GM12864 (cell line): Measurements from ENCODE around the gene QSOX1.

Experiments used
- DNase-seq: peaks from one replicate; pipeline ENCODE4 v3.0.0-alpha.2; 2011; ENCODE audit warnings: low read depth
- H3K4me3 ChIP-seq: 2 replicates; pipeline ENCODE4 v1.5.1; 2011; ENCODE audit warnings: mild to moderate bottlenecking, low read depth, low read length, control low read depth
- CTCF ChIP-seq: IDR thresholded peaks from 2 replicates; pipeline ENCODE4 v1.5.1; 2011; ENCODE audit warnings: low read depth, mild to moderate bottlenecking, moderate library complexity, low read length, control low read depth, inconsistent platforms; ENCODE audit errors: missing control alignments

The QSOX1 gene

GRCh38 chr1:180230416-180230790, 75.7 kb downstream of the QSOX1 start:
- no peak for TF ChIP-seq CTCF
- no peak for DNase-seq
- peak overlapping the region; percentile 67 for H3K4me3 ChIP-seq

DNA sequence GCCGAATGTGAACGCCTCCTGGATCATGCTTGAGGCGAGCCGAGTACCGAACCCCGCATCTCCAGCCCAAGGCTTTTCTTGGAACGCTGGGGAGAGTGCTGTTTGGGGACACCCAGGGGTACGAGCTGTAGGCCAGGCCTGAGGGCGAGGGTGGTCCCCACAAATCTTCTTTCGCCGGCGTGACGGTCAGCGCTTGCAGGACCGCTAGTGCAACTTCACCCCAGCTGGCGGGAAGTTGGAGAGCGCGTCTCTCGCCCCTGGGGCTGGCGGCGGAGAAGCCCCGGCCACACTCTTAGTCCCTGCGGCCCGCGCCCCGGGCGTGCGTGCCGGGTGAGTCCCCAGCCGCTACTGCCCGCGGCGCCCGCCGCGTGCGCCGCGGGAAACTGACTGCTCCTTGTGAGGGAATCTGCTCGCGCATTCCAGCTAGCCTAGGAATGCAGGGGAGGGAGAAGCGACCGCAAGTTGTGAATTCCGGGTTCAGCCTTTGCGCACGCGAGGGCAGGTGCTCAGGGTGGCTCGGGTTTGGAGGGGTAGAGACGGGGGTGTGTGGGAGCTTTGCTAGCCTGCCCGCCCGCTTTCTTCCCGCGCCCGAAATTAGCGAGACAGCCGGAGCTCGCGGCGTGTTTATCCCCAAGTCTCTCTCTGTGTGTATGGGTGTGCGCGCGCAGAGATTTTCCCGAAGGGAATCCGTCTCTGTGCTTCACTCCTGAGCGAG, 76.3 kb downstream of the QSOX1 start:
- no peak for DNase-seq
- TF ChIP-seq CTCF = no peak
- peak overlapping the region; percentile 67 for H3K4me3 ChIP-seq

DNA sequence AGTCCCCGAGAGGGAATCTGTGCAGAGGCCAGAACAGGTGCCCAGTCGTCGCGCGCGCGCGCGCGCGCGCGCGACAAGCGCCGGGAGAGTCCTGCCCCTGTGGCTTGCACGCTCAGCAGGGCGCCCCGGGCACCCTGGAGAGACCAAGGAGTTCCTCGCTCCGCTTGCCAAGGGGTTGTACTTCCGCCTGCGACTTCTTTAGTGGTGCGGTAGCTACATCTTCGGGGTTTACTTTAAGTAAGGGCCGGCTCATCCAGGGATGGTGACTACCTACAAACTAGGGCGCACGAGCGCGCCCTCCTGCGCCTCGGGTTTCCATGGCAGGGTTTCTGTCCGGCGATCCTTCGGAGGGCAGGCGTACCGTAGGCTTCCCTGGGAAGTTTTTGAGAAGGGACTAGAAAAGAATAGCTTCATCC, 76.8 kb downstream of the QSOX1 start:
- TF ChIP-seq CTCF = peak; percentile 12
- peak overlapping the region; percentile 67 for H3K4me3 ChIP-seq
- DNase-seq = peak; percentile 5

DNA sequence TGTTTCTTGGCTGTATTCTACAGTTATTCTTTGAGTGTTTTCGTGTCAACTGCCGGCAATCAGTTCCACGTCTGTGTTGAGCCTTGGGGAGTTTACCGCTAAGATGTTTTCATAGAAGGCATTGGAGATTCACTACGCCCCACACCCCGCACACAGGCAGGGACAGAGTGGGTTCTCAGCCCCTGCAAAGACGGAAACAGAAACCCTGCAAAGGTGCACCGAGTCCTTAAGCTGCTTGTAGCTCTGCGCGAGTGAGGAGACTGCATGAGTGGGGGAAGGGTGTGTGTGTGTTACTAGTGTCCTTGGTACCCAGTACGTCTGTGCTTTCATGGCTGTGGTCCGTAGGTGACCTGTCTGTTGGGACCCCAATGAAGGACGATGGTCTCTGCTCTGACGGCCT, 77.3 kb downstream of the QSOX1 start:
- H3K4me3 ChIP-seq = no peak overlapping the region; the same call in 1 of the 2 replicates
- TF ChIP-seq CTCF = no peak

GRCh38 chr1:180232521-180233043, 77.9 kb downstream of the QSOX1 start:
- H3K4me3 ChIP-seq = no peak overlapping the region
- DNase-seq = no peak
- TF ChIP-seq CTCF = no peak

More for the DNA sequence above, 77.3 kb downstream of the QSOX1 start:
- no peak for DNase-seq

- no peak overlapping the region for H3K4me3 ChIP-seq
- no peak for TF ChIP-seq CTCF
- DNase-seq = no peak
Observed at GRCh38 chr1:180233191-180234011, 78.7 kb downstream of the QSOX1 start.
